Hepatocyte (in vitro differentiated cells): Measurements from ENCODE around the gene ATCAY.

Experiments
- EZH2 ChIP-seq: fragments of 200-600 bp; sonication (generic); IDR thresholded peaks from 2 replicates; pipeline ENCODE4 v1.6.1; 2016; ENCODE audit warnings: antibody characterized with exemption, mild to moderate bottlenecking, borderline replicate concordance
- EZH2phosphoT487 ChIP-seq: fragments of 200-600 bp; sonication (generic); IDR thresholded peaks from one replicate; pipeline ENCODE4 v1.6.1; 2018; ENCODE audit warnings: antibody characterized with exemption, mild to moderate bottlenecking, low read depth, moderate library complexity; ENCODE audit not compliant: unreplicated experiment, severe bottlenecking
- TF ChIP-seq, protein P1 (sequence below): fragments of 200-600 bp; sonication (generic); IDR thresholded peaks from 2 replicates; pipeline ENCODE4 v1.5.1; 2016; ENCODE audit warnings: antibody characterized with exemption, mild to moderate bottlenecking; ENCODE audit not compliant: poor library complexity

DNA sequence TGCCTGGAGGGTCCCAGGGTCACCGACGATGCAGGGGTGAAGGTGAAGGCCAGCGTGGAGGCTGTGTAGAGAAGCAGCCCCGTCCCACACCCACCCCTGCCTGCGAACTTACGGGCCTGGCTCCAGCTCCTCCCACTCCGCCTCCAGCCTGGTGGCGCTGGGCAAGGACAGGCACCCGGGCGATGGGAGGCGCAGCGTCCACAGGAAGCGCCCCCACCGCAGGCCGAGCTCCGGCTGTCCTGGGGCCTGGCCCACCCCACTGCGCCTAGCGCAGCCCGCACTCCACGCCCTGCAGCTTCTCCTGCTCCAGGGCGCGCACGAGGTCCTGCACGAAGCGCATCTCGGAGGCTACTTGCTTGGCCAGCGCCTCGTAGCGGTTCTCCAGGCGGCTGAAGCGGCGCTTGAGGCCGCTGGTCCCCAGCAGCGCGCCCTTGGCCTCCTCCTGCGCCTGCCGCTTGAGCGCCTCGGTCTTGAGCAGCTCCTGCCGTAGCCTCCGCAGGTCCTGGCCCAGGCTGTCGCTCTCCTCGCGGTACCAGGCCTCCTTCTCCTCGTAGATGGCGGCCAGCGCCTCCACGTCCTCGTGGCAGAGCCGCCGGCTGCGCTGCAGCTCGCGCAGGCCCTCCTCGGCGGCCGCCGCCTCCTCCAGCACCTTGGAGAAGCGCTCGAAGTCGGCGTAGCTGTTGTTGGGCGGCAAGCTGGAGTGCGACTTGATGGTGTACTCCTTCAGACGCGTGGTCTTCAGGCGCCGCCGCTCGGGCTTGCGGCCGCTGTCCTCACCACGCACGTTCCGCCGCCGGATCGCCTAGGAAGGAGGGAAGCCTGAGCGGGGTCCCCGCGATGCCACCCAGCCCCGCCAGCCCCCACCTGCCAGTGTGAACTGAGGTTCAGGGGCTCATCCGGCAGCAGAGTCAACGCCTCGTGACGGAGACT, 78.6 kb downstream of the ATCAY start:
- TF ChIP-seq, protein P1, sequence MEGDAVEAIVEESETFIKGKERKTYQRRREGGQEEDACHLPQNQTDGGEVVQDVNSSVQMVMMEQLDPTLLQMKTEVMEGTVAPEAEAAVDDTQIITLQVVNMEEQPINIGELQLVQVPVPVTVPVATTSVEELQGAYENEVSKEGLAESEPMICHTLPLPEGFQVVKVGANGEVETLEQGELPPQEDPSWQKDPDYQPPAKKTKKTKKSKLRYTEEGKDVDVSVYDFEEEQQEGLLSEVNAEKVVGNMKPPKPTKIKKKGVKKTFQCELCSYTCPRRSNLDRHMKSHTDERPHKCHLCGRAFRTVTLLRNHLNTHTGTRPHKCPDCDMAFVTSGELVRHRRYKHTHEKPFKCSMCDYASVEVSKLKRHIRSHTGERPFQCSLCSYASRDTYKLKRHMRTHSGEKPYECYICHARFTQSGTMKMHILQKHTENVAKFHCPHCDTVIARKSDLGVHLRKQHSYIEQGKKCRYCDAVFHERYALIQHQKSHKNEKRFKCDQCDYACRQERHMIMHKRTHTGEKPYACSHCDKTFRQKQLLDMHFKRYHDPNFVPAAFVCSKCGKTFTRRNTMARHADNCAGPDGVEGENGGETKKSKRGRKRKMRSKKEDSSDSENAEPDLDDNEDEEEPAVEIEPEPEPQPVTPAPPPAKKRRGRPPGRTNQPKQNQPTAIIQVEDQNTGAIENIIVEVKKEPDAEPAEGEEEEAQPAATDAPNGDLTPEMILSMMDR = no peak
- TF ChIP-seq EZH2 (no peak), EZH2phosphoT487 (no peak)
